ENCODE results near the gene DDX49.
A peak's percentile ranks its signal among the peaks of the same experiment; 100 is the strongest.

The DDX49 gene

DNA sequence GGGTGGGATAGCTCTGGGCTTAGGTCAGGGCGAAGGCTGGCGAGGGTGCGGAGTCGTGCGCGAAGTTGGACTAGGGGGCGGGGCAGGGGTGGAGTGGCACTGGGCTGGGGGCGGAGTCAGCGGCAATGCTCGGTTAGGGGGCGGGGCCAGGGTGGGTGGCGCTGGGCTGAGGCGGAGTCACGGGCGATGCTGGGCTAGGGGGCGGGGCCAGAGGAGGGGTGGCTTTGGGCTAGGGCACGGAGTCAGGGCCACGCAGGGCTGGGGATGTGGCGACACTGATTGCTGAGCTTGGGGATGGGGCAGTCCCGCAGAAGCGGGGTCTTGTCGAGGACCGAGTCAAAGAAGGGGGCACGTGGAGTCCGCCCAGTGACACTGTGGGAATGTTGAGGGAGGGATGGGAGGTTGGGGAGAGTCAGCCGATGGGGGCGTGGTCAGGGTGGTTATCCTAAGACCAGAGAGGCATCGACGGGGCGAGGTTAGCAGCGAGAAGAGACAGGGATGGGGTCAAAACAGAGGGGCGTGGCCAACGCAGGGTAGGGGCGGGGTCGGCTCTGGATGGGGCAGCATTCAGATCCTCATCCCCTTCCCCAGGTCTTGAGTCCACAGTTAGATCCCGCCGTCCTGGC lies 12.8 kb downstream of the DDX49 start:
- H3K27ac ChIP-seq: no peak overlapping the region
- TF ChIP-seq ZFX (IDR thresholded peaks at IDR 0.05; ENCODE audit: borderline replicate concordance): no peak
- TF ChIP-seq, protein P1, sequence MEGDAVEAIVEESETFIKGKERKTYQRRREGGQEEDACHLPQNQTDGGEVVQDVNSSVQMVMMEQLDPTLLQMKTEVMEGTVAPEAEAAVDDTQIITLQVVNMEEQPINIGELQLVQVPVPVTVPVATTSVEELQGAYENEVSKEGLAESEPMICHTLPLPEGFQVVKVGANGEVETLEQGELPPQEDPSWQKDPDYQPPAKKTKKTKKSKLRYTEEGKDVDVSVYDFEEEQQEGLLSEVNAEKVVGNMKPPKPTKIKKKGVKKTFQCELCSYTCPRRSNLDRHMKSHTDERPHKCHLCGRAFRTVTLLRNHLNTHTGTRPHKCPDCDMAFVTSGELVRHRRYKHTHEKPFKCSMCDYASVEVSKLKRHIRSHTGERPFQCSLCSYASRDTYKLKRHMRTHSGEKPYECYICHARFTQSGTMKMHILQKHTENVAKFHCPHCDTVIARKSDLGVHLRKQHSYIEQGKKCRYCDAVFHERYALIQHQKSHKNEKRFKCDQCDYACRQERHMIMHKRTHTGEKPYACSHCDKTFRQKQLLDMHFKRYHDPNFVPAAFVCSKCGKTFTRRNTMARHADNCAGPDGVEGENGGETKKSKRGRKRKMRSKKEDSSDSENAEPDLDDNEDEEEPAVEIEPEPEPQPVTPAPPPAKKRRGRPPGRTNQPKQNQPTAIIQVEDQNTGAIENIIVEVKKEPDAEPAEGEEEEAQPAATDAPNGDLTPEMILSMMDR (IDR thresholded peaks at IDR 0.05): no peak

DNA sequence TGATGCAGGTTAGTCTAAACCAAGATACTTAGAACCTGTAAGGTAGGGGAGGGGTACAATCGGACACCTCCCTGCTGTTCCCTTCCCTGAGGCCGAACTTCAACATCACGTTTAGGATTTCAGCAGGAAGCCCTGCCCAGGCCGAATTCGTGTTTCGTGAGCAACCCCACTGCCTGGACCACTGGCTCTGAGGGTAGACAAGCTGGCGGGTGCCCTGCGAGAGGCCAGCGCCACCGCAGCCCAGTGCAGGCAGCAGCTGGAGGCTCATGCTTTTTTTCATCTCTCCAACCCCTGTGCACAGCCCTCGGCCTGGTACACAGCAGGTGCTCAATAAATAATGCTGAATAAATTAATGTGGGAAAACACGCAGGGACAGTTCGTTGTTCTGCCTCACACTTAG lies 13.8 kb downstream of the DDX49 start:
- TF ChIP-seq, protein P1 (IDR thresholded peaks at IDR 0.05): no peak
- TF ChIP-seq ZFX (IDR thresholded peaks at IDR 0.05; ENCODE audit: borderline replicate concordance): no peak
- H3K27ac ChIP-seq: no peak overlapping the region

DNA sequence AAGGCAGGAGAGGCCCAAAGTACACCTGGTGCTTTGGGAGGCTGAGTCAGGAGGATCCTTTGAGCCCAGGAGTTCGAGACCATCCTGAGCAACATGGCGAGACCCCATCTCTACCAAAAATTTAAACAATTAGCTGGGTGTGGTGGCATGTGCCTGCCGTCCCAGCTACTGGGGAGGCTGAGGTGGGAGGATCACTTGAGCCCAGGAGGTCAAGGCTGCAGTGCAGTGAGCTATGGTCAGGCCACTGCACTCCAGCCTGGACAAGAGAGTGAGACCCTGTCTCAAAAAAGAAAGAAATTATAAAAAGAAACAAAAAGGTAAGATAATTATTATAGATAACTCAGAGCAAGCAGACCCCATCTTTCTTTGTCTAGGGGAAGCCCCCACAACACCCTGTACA lies 19.6 kb downstream of the DDX49 start:
- no peak overlapping the region for H3K27ac ChIP-seq
- no peak for TF ChIP-seq ZFX (IDR thresholded peaks at IDR 0.05; ENCODE audit: borderline replicate concordance)
- TF ChIP-seq, protein P1 (IDR thresholded peaks at IDR 0.05): no peak

DNA sequence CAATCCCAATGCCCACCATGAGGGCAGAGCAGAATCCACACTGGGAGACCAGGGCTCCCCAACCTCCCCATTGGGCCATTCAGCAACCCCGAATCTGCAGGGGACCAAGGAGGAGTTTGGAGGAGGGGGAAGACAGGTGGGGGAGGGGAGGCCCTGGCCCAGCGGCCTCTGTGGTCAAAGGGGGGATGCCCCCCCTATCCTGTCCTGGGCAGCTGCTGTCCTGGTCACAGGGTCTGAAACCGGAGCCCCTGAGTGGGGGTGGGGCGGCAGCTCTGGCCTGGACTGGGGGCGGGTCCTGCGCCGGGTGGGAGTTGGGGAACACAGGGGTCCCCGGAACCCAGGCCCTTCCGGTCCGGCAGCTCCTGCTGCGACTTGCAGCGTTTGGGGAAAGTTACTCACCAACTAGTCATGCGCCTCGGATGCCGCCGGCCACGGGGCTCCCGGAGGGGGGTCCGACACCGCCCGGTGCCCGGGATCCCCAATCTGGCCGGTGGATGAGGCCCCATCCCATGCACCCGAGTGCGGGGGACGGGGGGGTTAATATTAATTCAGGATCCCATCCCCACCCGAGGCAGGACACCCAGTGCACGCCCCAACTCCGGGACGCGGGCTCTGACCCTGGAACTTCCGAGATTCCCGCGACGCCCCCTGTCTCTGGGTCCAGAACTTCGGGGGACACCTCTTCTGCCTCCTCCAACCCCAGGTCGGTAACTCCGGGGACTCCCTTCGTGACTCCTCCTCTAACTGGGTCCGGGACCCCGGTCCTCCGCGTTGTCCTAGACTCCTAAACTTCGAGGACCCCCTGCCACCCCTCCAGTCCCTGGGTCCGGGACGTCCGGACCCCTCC lies 20.6 kb downstream of the DDX49 start:
- H3K27ac ChIP-seq: peak overlapping the region; percentile 37; the same call in 1 of the 2 replicates
- TF ChIP-seq, protein P1 (IDR thresholded peaks at IDR 0.05): no peak
- no peak for TF ChIP-seq ZFX (IDR thresholded peaks at IDR 0.05; ENCODE audit: borderline replicate concordance)

DNA sequence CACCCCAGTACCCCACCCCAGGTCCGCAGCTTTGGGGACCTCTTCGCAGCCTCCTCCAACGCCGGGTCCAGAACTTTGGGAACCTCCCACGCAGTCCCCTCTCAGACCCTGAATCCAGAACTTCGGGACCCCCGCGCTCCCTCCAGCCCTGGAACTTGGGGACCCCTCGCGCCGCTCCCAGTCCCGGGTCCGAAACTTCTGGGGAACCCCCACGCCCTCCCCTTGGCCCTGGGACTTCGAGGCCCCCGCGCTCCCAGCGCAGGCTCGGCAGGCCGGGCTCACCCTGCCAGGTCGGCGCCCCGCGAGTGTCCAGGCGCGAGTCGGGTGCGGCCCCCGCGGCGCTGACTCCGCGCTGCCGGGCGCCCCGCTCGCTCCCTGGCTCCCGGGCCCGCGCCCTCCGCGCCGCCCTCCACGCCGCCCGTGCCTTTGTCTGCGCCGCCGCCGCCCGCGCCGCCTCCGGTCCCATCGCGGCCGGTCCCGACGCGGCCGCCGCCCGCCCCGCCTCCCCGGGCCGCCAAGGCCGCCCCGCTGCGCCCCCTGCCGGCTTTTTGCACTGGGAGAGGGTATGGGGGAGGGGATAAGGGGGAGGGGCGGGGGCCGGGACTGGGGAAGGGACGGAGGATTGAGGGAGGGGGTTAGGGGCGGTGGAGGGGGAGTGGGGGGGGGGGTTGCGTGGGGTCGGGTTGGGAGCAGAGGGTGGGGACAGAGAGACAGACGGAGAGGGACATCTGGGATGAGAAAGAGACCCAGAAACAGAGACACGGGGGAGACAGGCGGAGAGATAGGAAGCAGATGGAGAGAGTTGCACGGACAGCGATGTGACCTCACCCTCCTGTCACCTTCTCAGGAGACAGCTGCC lies 21.5 kb downstream of the DDX49 start, which contains the start of gene HOMER3:
Gene HOMER3 (minus strand): TSS at position 449 of the 859 bp plus-strand sequence. CDS start 2,235 bp downstream, outside the sequence.
- H3K27ac ChIP-seq: peak within 1 kb of the TSS; percentile 37; the same call in 1 of the 2 replicates
- TF ChIP-seq ZFX (IDR thresholded peaks at IDR 0.05; ENCODE audit: borderline replicate concordance): no peak
- TF ChIP-seq, protein P1 (IDR thresholded peaks at IDR 0.05): peak; percentile 92

DNA sequence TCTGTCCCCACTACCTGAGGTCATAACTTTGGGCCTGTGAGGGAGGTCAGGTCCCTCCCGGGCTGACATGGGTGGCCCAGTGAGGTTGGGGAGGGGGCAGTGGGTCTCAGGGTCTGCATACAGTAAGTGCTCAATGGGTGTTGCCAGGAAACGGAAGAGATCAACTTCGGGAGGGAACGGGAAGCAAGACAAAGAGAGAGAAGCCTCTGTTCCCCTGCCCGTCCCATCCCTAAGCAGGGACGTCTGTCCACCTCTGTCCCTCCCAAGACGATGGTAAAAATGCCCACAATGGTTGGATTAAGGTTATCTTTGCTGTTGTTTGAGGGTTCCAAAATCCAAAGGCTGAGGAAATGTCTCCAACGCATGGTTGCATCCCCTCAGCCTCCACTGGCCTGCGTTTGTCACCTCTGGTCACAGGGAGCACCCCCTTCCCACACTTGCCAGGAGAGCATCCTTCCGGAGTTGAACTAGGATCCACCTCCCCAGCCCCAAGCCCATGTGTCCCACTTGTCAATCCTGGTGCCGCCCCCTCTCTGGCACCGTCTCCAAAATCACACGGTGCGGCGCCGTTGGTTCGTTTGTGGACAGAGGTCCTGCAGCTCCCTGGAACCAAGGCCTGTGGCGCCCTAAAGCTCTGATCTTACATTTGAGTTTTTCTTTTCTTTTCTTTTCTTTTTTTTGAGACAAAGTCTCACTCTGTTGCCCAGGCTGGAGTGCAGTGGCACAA lies 22.3 kb downstream of the DDX49 start:
- TF ChIP-seq ZFX (IDR thresholded peaks at IDR 0.05; ENCODE audit: borderline replicate concordance): no peak
- TF ChIP-seq, protein P1 (IDR thresholded peaks at IDR 0.05): no peak
- H3K27ac ChIP-seq: no peak overlapping the region
